ENCODE results near the gene KCNQ5. TPM values are rescaled to one million over a fixed set of nuclear protein-coding genes. Genes with fewer than 3 reads are reported as not detected.

Gene KCNQ5
- total RNA-seq, 4 donors from 2014 or later, result 0.52 to 0.97 (median 0.59) TPM

DNA sequence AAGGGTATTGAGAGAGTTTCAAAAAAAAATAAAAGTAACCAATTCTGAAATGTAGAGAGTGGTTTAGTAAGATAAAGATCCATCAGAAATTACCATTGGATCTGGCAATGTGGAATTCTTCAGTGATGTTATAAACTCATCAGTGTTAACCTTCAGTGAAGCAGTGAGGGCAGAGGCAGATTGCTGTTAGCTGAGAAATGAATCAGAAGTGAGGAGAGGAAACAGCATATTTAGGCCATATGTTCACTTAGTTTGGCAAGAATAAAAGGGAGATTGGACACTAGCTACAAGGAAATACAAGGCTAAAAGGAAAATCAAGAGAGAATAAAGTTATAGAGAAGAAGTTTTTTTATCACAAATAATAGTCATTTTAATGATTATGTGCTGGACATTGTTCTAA lies 9.6 kb downstream of the KCNQ5 start:
- intact Hi-C loops (cut with DNase I; ENCODE audit: low total_unique reads), result no loop called here
- TF ChIP-seq POLR2A (IDR thresholded peaks at IDR 0.05), result no peak
- TF ChIP-seq CTCF (IDR thresholded peaks at IDR 0.05), result no peak
- DNase-seq (ENCODE audit: low spot score in 2 of 2), result no peak
- H3K4me3 ChIP-seq (ENCODE audit: low read depth, poor library complexity, severe bottlenecking), result no peak overlapping the region

- H3K4me3 ChIP-seq (ENCODE audit: low read depth, poor library complexity, severe bottlenecking), result no peak overlapping the region
- WGBS, 2 donors, result 87 to 90% methylated on average over 2 of the region's 2 CpGs
- no peak for DNase-seq (ENCODE audit: low spot score in 2 of 2)
- intact Hi-C loops (cut with DNase I; ENCODE audit: low total_unique reads), result no loop called here
- TF ChIP-seq POLR2A (IDR thresholded peaks at IDR 0.05) (no peak), CTCF (IDR thresholded peaks at IDR 0.05) (no peak)
Measured at GRCh38 chr6:72635636-72636035, 13.8 kb downstream of the KCNQ5 start.

DNA sequence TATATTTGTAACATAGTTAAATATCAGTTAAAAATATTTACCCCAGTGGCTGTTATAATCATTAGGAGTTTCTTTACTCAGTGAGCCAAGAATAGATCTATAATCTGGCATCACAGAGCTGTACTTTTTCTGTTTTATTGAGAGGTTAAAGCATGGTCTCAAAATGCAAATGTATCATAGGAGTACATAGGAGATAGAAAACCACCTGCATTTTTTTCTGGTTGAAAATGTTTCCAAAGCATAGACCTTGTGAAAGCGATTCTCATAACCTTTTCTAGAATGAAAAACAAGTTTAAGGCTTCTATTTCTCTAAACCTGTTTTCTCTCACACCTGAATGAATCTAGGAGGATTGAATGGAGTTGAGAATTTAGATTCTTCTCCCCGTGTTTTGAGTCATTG lies 14.4 kb downstream of the KCNQ5 start:
- H3K4me3 ChIP-seq (ENCODE audit: low read depth, poor library complexity, severe bottlenecking), result no peak overlapping the region
- DNase-seq (ENCODE audit: low spot score in 2 of 2), result no peak
- TF ChIP-seq POLR2A (IDR thresholded peaks at IDR 0.05), result no peak
- TF ChIP-seq CTCF (IDR thresholded peaks at IDR 0.05), result no peak
- WGBS, 2 donors, result 76 to 88% methylated on average over 2 of the region's 2 CpGs
- intact Hi-C loops (cut with DNase I; ENCODE audit: low total_unique reads), result no loop called here

- DNase-seq (ENCODE audit: low spot score in 2 of 2), result no peak
- H3K4me3 ChIP-seq (ENCODE audit: low read depth, poor library complexity, severe bottlenecking), result no peak overlapping the region
- intact Hi-C loops (cut with DNase I; ENCODE audit: low total_unique reads), result no loop called here
- 86 to 87% methylated on average over 3 of the region's 3 CpGs for WGBS, 2 donors
- no peak for TF ChIP-seq POLR2A (IDR thresholded peaks at IDR 0.05)
- no peak for TF ChIP-seq CTCF (IDR thresholded peaks at IDR 0.05)
Measured at GRCh38 chr6:72636786-72637185, 14.9 kb downstream of the KCNQ5 start.

DNA sequence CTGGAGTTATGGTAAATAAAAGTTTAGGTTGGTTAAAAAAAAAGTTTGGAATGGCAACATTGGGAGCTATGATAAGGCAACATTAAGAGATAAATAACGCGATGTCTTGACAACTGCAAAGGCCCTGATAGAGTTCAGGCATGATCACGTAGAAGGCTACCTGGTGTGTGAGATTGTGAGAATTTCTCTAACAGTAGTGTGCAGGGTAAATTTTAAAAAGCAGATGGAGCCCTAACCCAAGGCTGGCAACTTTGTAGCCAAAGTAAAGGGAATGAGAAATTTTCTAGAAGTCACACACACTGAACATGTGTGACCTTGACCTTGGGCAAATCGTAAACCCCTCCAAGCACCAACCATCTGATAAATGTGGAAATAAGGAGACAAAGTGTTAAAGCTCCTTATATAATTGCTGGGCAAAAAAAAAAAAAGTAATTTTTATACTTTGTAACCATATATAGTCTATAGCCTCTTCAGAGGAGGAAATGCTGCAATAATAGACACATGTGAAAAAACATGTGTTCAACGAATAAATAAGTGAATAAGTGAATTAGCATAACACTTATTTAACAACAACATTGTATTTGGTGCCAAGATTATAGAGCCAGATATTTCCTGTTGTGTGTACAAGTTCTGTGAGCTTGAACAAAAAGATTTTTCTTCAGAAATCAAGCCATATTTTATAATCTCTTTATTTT lies 18.2 kb downstream of the KCNQ5 start:
- DNase-seq (ENCODE audit: low spot score in 2 of 2), result no peak
- TF ChIP-seq POLR2A (IDR thresholded peaks at IDR 0.05), result no peak
- no peak for TF ChIP-seq CTCF (IDR thresholded peaks at IDR 0.05)
- 81 to 82% methylated on average over 5 of the region's 5 CpGs for WGBS, 2 donors
- intact Hi-C loops (cut with DNase I; ENCODE audit: low total_unique reads), result no loop called here
- H3K4me3 ChIP-seq (ENCODE audit: low read depth, poor library complexity, severe bottlenecking), result no peak overlapping the region

GRCh38 chr6:72640615-72640930 lies 18.7 kb downstream of the KCNQ5 start:
- no peak for TF ChIP-seq CTCF (IDR thresholded peaks at IDR 0.05)
- H3K4me3 ChIP-seq (ENCODE audit: low read depth, poor library complexity, severe bottlenecking), result no peak overlapping the region
- DNase-seq (ENCODE audit: low spot score in 2 of 2), result no peak
- intact Hi-C loops (cut with DNase I; ENCODE audit: low total_unique reads), result no loop called here
